HCT116 (cell line): Measurements from ENCODE around the gene DNAJA2.

Experiments
- CEBPB ChIP-seq: IDR thresholded peaks from 2 replicates; pipeline ENCODE4 v1.6.1; 2012; ENCODE audit warnings: low read depth
- EZH2 ChIP-seq: fragments of 200-600 bp; sonication (generic); IDR thresholded peaks from 2 replicates; pipeline ENCODE4 v1.6.1; 2017; ENCODE audit warnings: antibody characterized with exemption, mixed run types
- EZH2phosphoT487 ChIP-seq: fragments of 200-600 bp; IDR thresholded peaks from 2 replicates; pipeline ENCODE4 v1.6.1; 2018; ENCODE audit warnings: antibody characterized with exemption, borderline replicate concordance
- POLR2A ChIP-seq: IDR thresholded peaks from 2 replicates; pipeline ENCODE4 v1.7.0; 2011; ENCODE audit warnings: borderline replicate concordance; ENCODE audit not compliant: insufficient read depth, insufficient read length; ENCODE audit errors: extremely low read depth
- RAD21 ChIP-seq: IDR thresholded peaks from 2 replicates; pipeline ENCODE4 v1.6.1; 2012; ENCODE audit warnings: low read depth, mild to moderate bottlenecking
- ZNF274 ChIP-seq: fragments of 200-500 bp; sonication (Bioruptor generic); IDR thresholded peaks from 2 replicates; pipeline ENCODE4 v1.6.1; 2014; ENCODE audit warnings: mild to moderate bottlenecking, low read depth, low read length, inconsistent platforms
- TF ChIP-seq, protein P1 (sequence below), 3 experiments: fragments of 200-600 bp in 1 of 3; sonication (generic) in 1 of 3; IDR thresholded peaks in 2 of 3; conservative IDR thresholded peaks in 1 of 3; 2 replicates each; pipeline ENCODE4 v1.5.1; 2012 to 2017; ENCODE audit warnings: low read depth in 2 of 3, low read length in 2 of 3, antibody characterized with exemption in 1 of 3, borderline replicate concordance in 1 of 3, control low read depth in 1 of 3, mild to moderate bottlenecking in 1 of 3, mixed read lengths in 1 of 3, mixed run types in 1 of 3, moderate library complexity in 1 of 3; ENCODE audit not compliant: insufficient read depth in 1 of 3

DNA sequence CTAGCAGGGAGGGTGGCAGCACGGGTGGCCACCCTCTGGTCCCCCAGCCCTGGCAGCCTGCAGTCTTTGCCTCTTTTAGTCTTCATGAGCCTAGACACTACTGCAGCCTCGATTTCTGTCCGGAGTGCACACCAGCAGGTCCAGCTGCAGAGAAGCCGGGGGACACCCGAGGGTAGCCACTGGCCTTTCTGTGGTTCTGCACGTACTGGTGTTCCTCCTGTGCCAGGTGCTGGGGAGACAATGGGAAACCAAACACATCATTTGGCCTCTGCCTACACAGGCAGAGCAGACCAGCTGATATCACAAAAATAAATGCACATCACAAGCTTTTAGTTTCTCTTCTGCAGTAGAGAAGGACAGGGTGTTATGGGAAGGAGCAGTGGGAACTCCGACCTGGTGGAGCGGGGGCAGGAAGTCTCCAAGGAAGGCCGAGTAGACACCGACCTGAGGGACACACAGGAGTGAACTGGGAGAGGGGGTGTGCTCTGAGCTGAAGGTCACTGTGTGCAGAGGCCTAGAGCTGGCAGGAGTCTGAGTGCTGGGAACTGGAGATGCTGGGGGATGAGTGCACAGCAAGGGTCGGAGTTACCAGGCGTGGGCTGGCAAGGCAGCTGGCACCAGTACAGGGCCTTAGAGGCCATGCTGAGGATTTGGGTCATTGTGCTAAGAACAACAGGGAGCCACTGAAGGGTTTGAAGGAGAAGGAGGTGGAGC, 66.3 kb downstream of the DNAJA2 start:
- TF ChIP-seq, protein P1, sequence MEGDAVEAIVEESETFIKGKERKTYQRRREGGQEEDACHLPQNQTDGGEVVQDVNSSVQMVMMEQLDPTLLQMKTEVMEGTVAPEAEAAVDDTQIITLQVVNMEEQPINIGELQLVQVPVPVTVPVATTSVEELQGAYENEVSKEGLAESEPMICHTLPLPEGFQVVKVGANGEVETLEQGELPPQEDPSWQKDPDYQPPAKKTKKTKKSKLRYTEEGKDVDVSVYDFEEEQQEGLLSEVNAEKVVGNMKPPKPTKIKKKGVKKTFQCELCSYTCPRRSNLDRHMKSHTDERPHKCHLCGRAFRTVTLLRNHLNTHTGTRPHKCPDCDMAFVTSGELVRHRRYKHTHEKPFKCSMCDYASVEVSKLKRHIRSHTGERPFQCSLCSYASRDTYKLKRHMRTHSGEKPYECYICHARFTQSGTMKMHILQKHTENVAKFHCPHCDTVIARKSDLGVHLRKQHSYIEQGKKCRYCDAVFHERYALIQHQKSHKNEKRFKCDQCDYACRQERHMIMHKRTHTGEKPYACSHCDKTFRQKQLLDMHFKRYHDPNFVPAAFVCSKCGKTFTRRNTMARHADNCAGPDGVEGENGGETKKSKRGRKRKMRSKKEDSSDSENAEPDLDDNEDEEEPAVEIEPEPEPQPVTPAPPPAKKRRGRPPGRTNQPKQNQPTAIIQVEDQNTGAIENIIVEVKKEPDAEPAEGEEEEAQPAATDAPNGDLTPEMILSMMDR (IDR thresholded peaks at IDR 0.05 in 2 of 3, conservative IDR thresholded peaks at IDR 0.05 in 1 of 3; ENCODE audit: borderline replicate concordance in 1 of 3, insufficient read depth in 1 of 3, low read depth in 2 of 3, low read length in 2 of 3), result no peak
- TF ChIP-seq ZNF274 (no peak), RAD21 (no peak), EZH2 (no peak), EZH2phosphoT487 (no peak), CEBPB (no peak), POLR2A (no peak)
